IMR-90 (cell line): ENCODE data around the gene MAVS. TPM values are rescaled to one million over a fixed set of nuclear protein-coding genes. Genes with fewer than 3 reads are reported as not detected.

Source experiments
- ATAC-seq: fragments of 200-7000 bp; cut with Tn5 transposase; 2 replicates; pipeline ENCODE4 v1.9.1; 2020; ENCODE audit warnings: low read depth, mild to moderate bottlenecking, moderate library complexity
- BruUV-seq: library from RNA; stranded (reverse); fragments of 400-500 nt; replicated peaks from 2 replicates; lab custom pipeline; 2021; lab: Mats Ljungman, UMichigan
- CTCF ChIA-PET: fragments of 300-600 bp; formaldehyde crosslinking; extraction: SDS; loops from one replicate; lab custom pipeline; 2021; ENCODE audit warnings: antibody characterized with exemption; lab: Yijun Ruan, JAX
- POLR2A ChIA-PET: fragments of 300-600 bp; sonication (Branson Sonifier 250); formaldehyde crosslinking; loops from one replicate; lab custom pipeline; 2022; ENCODE audit warnings: antibody characterized with exemption; ENCODE audit not compliant: unreplicated experiment; lab: Charles Lee
- DNase-seq: peaks from one replicate; pipeline ENCODE4 v3.0.0; 2013
- H2AFZ ChIP-seq: replicated peaks from 2 replicates; pipeline ENCODE3; 2013; ENCODE audit warnings: low read length, mild to moderate bottlenecking; ENCODE audit not compliant: poor library complexity
- H2AK5ac ChIP-seq: 2 replicates; pipeline ENCODE4 v1.6.1; 2013; ENCODE audit warnings: low read depth, low read length, inconsistent platforms
- H2AK9ac ChIP-seq: replicated peaks from 2 replicates; pipeline ENCODE3; 2013; ENCODE audit warnings: mild to moderate bottlenecking, low read depth, low read length, moderate library complexity; ENCODE audit not compliant: poor library complexity
- H2BK120ac ChIP-seq: 2 replicates; pipeline ENCODE4 v1.6.1; 2013; ENCODE audit warnings: low read depth, low read length, inconsistent platforms
- H2BK15ac ChIP-seq: 3 replicates; pipeline ENCODE4 v1.6.1; 2013; ENCODE audit warnings: low read depth, low read length, inconsistent platforms
- H2BK20ac ChIP-seq: 2 replicates; pipeline ENCODE4 v1.6.1; 2013; ENCODE audit warnings: low read depth, mild to moderate bottlenecking, inconsistent platforms, low read length, moderate library complexity
- H2BK5ac ChIP-seq: 2 replicates; pipeline ENCODE4 v1.6.1; 2013; ENCODE audit warnings: mild to moderate bottlenecking, low read depth, low read length, inconsistent platforms; ENCODE audit not compliant: poor library complexity, severe bottlenecking
- H3K14ac ChIP-seq: replicated peaks from 2 replicates; pipeline ENCODE4 v1.6.1; 2013; ENCODE audit warnings: low read depth, low read length, inconsistent platforms
- H3K18ac ChIP-seq: 2 replicates; pipeline ENCODE4 v1.6.1; 2013; ENCODE audit warnings: low read depth, low read length, control low read depth
- H3K23ac ChIP-seq: 2 replicates; pipeline ENCODE4 v1.6.1; 2013; ENCODE audit warnings: low read depth, low read length, inconsistent platforms
- H3K27ac ChIP-seq: 2 replicates; pipeline ENCODE4 v1.5.1; 2013; ENCODE audit warnings: mild to moderate bottlenecking, control low read depth, low read length; ENCODE audit not compliant: insufficient read depth
- H3K27me3 ChIP-seq: 2 replicates; pipeline ENCODE4 v1.6.1; 2013; ENCODE audit warnings: low read length; ENCODE audit not compliant: control insufficient read depth, insufficient read depth
- H3K36me3 ChIP-seq: 2 replicates; pipeline ENCODE4 v1.6.1; 2013; ENCODE audit warnings: low read length, mixed read lengths; ENCODE audit not compliant: control insufficient read depth, insufficient read depth
- H3K4ac ChIP-seq: 2 replicates; pipeline ENCODE4 v1.6.1; 2013; ENCODE audit warnings: low read depth, low read length, inconsistent platforms
- H3K4me1 ChIP-seq: 2 replicates; pipeline ENCODE4 v1.6.1; 2013; ENCODE audit warnings: low read length, mixed read lengths; ENCODE audit not compliant: control insufficient read depth, insufficient read depth
- H3K4me2 ChIP-seq: 2 replicates; pipeline ENCODE4 v1.6.1; 2013; ENCODE audit warnings: low read depth, mild to moderate bottlenecking, control low read depth, low read length, moderate library complexity
- H3K4me3 ChIP-seq: 2 replicates; pipeline ENCODE4 v1.5.1; 2013; ENCODE audit warnings: low read depth, mild to moderate bottlenecking, control low read depth, low read length, moderate library complexity; ENCODE audit not compliant: insufficient read depth
- H3K56ac ChIP-seq: 2 replicates; pipeline ENCODE4 v1.6.1; 2013; ENCODE audit warnings: low read length, inconsistent platforms; ENCODE audit not compliant: insufficient read depth; ENCODE audit errors: extremely low read depth
- H3K79me1 ChIP-seq, 2 experiments: 2 replicates each; pipeline ENCODE4 v1.6.1; 2013; ENCODE audit warnings: low read length in 2 of 2, inconsistent platforms in 1 of 2, low read depth in 1 of 2
- H3K9ac ChIP-seq: 2 replicates; pipeline ENCODE4 v1.6.1; 2013; ENCODE audit warnings: low read depth, low read length, control low read depth
- H3K9me1 ChIP-seq: 2 replicates; pipeline ENCODE4 v1.6.1; 2013; ENCODE audit warnings: low read length, inconsistent platforms; ENCODE audit not compliant: insufficient read depth
- H3K9me3 ChIP-seq: 2 replicates; pipeline ENCODE4 v1.6.1; 2013; ENCODE audit warnings: low read length; ENCODE audit not compliant: control insufficient read depth, insufficient read depth
- H4K20me1 ChIP-seq: 2 replicates; pipeline ENCODE4 v1.6.1; 2013; ENCODE audit warnings: low read length, inconsistent platforms; ENCODE audit not compliant: insufficient read depth
- H4K5ac ChIP-seq: 2 replicates; pipeline ENCODE4 v1.6.1; 2013; ENCODE audit warnings: mild to moderate bottlenecking, low read depth, low read length, control low read depth
- H4K8ac ChIP-seq, 2 experiments: 2 replicates each; pipeline ENCODE4 v1.6.1; 2013; ENCODE audit warnings: low read depth in 2 of 2, low read length in 2 of 2, control low read depth in 1 of 2, inconsistent platforms in 1 of 2
- H4K91ac ChIP-seq: 2 replicates; pipeline ENCODE4 v1.6.1; 2013; ENCODE audit warnings: low read depth, low read length, inconsistent platforms; ENCODE audit not compliant: insufficient read depth
- BHLHE40 ChIP-seq: fragments of 150-350 bp; IDR thresholded peaks from 2 replicates; pipeline ENCODE4 v1.6.1; 2016; ENCODE audit warnings: mild to moderate bottlenecking, low read depth, low read length
- CEBPB ChIP-seq: IDR thresholded peaks from 2 replicates; pipeline ENCODE4 v1.6.1; 2012; ENCODE audit warnings: low read depth, low read length, improper control_type of control experiment
- FOS ChIP-seq: fragments of 150-350 bp; IDR thresholded peaks from 2 replicates; pipeline ENCODE4 v1.6.1; 2016; ENCODE audit warnings: low read depth, low read length
- MAFK ChIP-seq: IDR thresholded peaks from 2 replicates; pipeline ENCODE4 v1.6.1; 2012; ENCODE audit warnings: low read depth, low read length, improper control_type of control experiment
- MAZ ChIP-seq: IDR thresholded peaks from 2 replicates; pipeline ENCODE4 v1.6.1; 2012; ENCODE audit warnings: low read depth, mild to moderate bottlenecking, low read length, improper control_type of control experiment, moderate library complexity, borderline replicate concordance
- MXI1 ChIP-seq: IDR thresholded peaks from 2 replicates; pipeline ENCODE4 v1.6.1; 2012; ENCODE audit warnings: low read depth, mild to moderate bottlenecking, low read length, moderate library complexity, borderline replicate concordance
- NFE2L2 ChIP-seq: fragments of 150-350 bp; IDR thresholded peaks from 2 replicates; pipeline ENCODE4 v1.6.1; 2016; ENCODE audit warnings: low read depth, mild to moderate bottlenecking, low read length
- RAD21 ChIP-seq: IDR thresholded peaks from 2 replicates; pipeline ENCODE4 v1.6.1; 2012; ENCODE audit warnings: low read length, improper control_type of control experiment
- SMC3 ChIP-seq: fragments of 150-350 bp; IDR thresholded peaks from 2 replicates; pipeline ENCODE4 v1.6.1; 2016; ENCODE audit warnings: low read depth, mild to moderate bottlenecking, antibody characterized with exemption, low read length, moderate library complexity
- WGBS, 2 experiments: methylation state at CpG; one replicate each; pipeline versions ENCODE4 v1.1.5 to v1.1.7; 2013; ENCODE audit warnings: missing lambda C conversion rate in 2 of 2; ENCODE audit not compliant: insufficient read length in 1 of 2; ENCODE audit errors: extremely low coverage in 2 of 2; 5-methylcytosine and 5-hydroxymethylcytosine counted together
- dilution Hi-C: fragments of 300-500 bp; cut with HindIII; formaldehyde crosslinking; loops from one replicate; pipeline ENCODE4 v1.14.3; 2018; ENCODE audit warnings: low sequenced_read_pairs; ENCODE audit not compliant: unreplicated experiment
- in situ Hi-C: fragments of 300-500 bp; cut with MboI; formaldehyde crosslinking; loops from 3 replicates; pipeline ENCODE4 v1.14.3; 2019; ENCODE audit warnings: low sequenced_read_pairs, inconsistent platforms, mixed read lengths
- intact Hi-C: fragments of 100-400 bp; cut with micrococcal nuclease; formaldehyde crosslinking; loops from 2 replicates; pipeline ENCODE4 v1.10.0; 2022
- polyA plus RNA-seq, 3 experiments: library from polyadenylated mRNA; depleted of rRNA; stranded (reverse); fragments of >200 nt; gene quantifications; 2 replicates each; pipeline ENCODE4 v1.2.3, GENCODE V29; 2012; ENCODE audit warnings: low replicate concordance in 1 of 3
- total RNA-seq: library from RNA; depleted of rRNA; stranded (reverse); fragments of >200 nt; gene quantifications from 2 replicates; pipeline ENCODE4 v1.2.3, GENCODE V29; 2012
- TF ChIP-seq, protein P1 (sequence below): fragments of 150-350 bp; IDR thresholded peaks from 2 replicates; pipeline ENCODE4 v1.6.1; 2016; ENCODE audit warnings: low read depth, mild to moderate bottlenecking, low read length, moderate library complexity, borderline replicate concordance
- TF ChIP-seq, protein P2 (sequence below): fragments of 150-350 bp; IDR thresholded peaks from 2 replicates; pipeline ENCODE4 v1.6.1; 2017; ENCODE audit warnings: mild to moderate bottlenecking, antibody characterized with exemption, low read length, low read depth

The MAVS gene
- total and polyA plus RNA-seq, 2 of the 4 experiments (the other 2 are of a cell fraction): 10.4 to 15.6 TPM

DNA sequence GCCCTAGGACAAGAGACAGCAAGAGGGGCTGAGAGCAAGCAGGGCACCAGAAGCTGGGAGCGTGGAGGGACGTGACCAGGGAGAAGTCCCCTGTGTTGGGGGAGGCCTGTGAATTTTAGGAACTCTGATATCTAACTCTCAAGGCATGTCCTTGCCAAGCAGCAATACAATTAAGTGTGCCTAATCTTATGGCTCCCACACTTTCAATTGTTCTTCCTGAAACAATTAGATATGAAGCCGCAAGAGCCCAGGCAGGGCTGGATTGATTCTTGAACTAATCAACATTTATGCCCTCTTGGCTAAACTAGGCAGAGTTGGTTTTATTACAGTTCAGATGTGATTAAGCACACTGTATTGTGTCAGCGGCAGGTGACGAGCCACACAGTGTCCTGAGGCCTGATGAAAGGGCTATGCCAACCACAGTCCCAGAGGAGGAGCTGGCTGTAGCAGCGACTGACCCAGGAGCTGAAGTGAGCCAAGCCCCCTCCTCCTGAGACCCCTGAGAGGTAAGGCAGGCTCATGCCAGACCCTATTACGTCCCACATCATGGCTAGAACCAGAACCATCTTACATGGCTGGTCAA is 4.2 kb upstream of the MAVS start:
- Histone ChIP-seq H3K18ac (no peak overlapping the region), H3K9me1 (peaks cover 15% of the 10 kb centered on the region), H3K9me3 (no peaks in the 10 kb centered on the region), H3K56ac (no peak overlapping the region), H3K79me1 (peaks cover 8 to 14% of the 10 kb centered on the region in 2 experiments; a peak in 3 of 4 replicates), H4K8ac (no peak overlapping the region), H4K20me1 (peaks cover 3% of the 10 kb centered on the region; the same call in 1 of the 2 replicates), H3K23ac (no peak overlapping the region), H3K36me3 (no peaks in the 10 kb centered on the region), H2BK5ac (no peak overlapping the region), H2BK15ac (peak overlapping the region; percentile 54; the same call in 1 of the 3 replicates), H2AFZ (peak overlapping the region; percentile 40), H4K91ac (no peak overlapping the region), H3K4ac (0 out of 2 replicates have a peak overlapping the region, but pooled peaks have one; percentile 15), H3K9ac (no peak overlapping the region), H2AK9ac (no peak overlapping the region), H2AK5ac (peak overlapping the region; percentile 83), H2BK20ac (peak overlapping the region; percentile 21; the same call in 1 of the 2 replicates), H3K4me2 (no peak overlapping the region), H2BK120ac (peak overlapping the region; percentile 24), H3K4me3 (no peak overlapping the region), H3K4me1 (peaks cover 4% of the 10 kb centered on the region), H4K5ac (no peak overlapping the region), H3K27me3 (no peaks in the 10 kb centered on the region), H3K27ac (no peak overlapping the region), H3K14ac (peak overlapping the region; percentile 27; the same call in 1 of the 2 replicates)
- TF ChIP-seq CEBPB: no peak
- TF ChIP-seq NFE2L2: no peak
- no peak for TF ChIP-seq BHLHE40
- TF ChIP-seq, protein P1, sequence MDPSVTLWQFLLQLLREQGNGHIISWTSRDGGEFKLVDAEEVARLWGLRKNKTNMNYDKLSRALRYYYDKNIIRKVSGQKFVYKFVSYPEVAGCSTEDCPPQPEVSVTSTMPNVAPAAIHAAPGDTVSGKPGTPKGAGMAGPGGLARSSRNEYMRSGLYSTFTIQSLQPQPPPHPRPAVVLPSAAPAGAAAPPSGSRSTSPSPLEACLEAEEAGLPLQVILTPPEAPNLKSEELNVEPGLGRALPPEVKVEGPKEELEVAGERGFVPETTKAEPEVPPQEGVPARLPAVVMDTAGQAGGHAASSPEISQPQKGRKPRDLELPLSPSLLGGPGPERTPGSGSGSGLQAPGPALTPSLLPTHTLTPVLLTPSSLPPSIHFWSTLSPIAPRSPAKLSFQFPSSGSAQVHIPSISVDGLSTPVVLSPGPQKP: no peak
- TF ChIP-seq FOS: no peak
- TF ChIP-seq MAZ: no peak
- no peak for TF ChIP-seq MXI1
- no peak for TF ChIP-seq RAD21
- TF ChIP-seq, protein P2, sequence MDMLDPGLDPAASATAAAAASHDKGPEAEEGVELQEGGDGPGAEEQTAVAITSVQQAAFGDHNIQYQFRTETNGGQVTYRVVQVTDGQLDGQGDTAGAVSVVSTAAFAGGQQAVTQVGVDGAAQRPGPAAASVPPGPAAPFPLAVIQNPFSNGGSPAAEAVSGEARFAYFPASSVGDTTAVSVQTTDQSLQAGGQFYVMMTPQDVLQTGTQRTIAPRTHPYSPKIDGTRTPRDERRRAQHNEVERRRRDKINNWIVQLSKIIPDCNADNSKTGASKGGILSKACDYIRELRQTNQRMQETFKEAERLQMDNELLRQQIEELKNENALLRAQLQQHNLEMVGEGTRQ: no peak
- no peak for TF ChIP-seq MAFK
- TF ChIP-seq SMC3: no peak
- no TSS peak for BruUV-seq
- ChIA-PET POLR2A (no interaction called here), CTCF (no interaction called here)
- DNase-seq (no peak), ATAC-seq (no peak)
- WGBS, 2 experiments: 100% methylated on average over 1 of the region's 7 CpGs; no CpG with 5 or more reads in 1 of the 2 experiments
- intact Hi-C loops: no loop called here
- in situ Hi-C loops: no loop called here
- dilution Hi-C loops: no loop called here
